GM19324 (cell line): ENCODE measurements around the gene TSPAN18.

ENCODE experiments used
- ATAC-seq: cut with Tn5 transposase; IDR thresholded peaks from one replicate; pipeline ENCODE4 v1.9.1; 2021; ENCODE audit warnings: mild to moderate bottlenecking, moderate library complexity; ENCODE audit not compliant: unreplicated experiment, low FRiP score

TSPAN18 gene

DNA sequence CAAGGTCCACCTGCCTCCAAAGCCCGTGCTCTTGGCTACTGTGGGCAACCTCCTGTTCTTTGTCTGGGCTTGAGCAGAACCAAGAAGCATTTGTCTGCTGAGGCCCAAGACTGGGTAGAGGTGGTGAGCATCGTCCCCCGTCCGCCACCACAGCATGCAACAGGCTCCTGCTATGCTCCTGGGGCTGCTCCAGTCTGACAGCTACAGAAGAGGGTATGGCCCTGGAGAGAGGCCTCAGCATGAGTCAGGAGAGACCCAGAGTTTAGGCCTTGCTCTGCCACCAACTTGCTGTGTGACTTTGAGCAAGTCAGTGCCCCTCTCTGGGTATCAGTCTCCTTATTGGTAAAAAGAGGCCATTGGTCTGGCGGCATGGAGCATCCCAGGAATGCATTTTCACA lies 132.8 kb downstream of the TSPAN18 start:
- no peak for ATAC-seq

DNA sequence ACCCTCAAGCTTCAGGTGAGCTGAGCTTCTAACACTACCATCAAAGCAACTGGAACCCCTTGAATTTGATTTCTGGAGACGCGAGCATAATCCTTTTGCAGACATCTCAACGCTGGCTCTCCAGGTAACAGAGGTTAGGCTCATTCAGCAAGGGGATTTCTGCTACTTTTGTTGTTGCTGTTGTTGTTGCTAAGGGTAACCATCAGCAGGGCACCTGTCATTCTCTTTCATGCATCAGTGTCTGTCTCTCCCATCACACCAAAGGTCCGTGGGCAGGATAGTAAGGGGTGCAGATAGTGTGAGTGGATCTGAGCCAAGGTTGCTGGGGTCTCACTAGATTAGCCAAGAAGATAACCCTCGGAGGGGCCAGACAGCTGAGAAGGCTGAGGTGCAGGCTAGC lies 133.6 kb downstream of the TSPAN18 start:
- ATAC-seq = no peak

DNA sequence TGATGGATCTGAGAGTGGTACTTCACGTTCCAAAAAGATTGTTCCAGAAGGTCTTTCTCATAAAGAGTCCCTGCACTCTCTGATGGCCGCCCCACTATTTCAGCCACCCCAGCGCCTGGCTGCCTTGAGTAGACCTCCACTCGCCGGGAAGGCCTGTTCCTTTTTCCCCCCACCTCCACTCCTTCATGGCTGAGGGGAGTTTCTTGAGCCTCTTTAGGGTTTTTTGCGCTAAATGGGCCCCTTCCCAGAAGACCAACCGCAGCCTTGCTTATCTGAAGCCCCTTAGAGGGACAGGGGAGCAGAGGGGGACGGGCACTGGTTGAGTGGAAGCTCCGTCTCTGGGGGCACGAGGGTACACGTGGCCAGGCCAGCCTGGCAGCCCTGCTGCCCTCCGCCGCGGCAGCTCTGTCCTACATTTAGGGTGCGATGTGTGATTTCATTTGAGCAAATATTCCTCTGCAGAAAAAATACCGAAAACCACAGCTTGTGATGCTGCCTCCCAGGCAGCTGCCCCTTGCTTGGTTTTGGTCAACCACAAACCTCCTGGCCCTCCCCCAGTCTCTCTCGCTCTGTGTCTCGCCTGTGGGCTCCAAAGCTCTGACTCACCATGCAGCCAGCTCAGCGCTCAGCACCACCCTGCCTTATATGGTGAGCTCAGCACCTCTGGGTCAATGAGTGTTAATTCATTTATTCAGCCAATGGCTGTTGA lies 135.2 kb downstream of the TSPAN18 start:
- peak; percentile 97 for ATAC-seq

DNA sequence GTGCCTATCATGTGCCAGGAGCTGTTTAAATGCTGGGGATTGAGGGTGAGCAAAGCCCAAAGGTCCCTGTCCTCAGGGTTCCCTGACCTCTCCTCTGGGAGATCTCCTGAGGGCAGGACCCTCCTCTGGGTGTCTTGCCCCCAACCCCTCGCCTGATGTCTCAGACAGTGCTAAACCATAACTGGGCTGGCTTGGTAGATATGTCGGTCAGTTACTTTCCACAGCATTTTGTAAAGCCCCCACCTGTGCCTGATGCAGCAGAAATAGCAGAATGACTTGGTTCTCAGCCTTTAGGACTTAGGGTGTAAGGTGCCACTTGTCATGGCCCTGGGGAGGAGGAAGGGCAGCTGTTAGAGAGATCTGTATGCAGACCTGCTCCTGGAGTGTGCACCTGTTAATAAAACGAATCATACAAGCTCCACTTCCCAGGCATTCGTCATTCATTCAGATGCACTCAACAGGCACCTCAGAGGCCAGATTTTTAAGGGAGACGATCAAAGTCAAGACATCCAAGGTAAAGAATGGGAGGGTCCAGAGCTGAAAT lies 135.9 kb downstream of the TSPAN18 start:
- peak; percentile 17 for ATAC-seq

DNA sequence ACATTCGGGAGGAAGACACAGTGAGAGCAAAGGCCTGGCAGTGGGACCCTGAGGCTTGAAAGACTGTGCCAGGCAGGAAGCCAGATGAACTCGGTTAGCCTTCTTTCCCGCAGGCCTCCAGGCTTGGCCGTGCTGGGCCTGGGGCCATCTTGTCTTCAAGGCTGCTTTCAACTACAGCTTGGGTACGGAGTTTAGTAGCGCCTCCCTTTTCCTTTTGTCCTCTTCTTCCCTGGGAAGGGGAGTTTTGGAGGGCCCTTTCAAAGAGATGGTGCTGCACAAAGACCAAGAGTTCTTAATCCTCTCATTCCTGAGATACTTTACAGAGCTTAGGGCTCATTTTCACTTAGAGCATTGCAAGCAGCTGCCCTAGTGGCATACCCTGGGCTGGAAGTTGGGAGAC lies 136.5 kb downstream of the TSPAN18 start:
- no peak for ATAC-seq

DNA sequence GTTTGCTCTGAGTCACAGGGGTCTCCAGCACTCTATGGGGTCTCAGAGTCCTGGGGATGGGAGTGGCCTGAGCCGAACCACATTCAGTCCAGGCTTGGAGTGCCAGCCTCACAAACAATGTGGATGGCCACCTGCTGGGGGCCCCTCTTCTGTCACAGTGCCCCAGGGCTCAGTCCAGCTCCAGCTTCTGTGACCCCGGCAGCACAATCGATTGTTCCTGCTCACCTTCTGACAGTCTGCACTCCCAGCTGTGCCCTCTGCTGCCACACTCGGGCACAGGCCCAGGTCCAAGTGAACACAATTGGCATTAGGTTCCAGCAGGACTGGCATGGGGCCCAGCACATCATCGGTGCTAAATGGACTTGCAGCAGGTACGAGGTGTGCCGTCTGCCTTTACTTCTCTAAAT lies 139.1 kb downstream of the TSPAN18 start:
- no peak for ATAC-seq

DNA sequence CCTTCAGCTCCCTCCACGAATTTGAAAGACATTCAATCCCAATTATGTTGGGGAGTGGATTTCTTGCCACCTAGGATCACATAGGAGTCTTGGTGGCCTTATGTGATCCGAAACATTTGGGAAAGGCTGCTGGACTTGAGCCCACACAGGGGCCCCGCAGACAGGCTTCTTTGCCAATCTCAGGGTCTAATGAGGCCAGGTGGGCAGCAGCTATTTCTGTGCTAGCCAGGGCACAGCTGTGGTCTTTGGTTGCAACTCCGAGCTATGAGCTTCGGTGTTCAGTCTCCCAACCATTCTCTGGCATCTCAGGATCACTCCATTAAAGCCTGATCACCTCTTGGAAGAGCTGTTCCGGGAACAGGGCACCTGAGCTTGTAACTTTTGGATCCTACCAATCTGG lies 139.5 kb downstream of the TSPAN18 start:
- no peak for ATAC-seq

DNA sequence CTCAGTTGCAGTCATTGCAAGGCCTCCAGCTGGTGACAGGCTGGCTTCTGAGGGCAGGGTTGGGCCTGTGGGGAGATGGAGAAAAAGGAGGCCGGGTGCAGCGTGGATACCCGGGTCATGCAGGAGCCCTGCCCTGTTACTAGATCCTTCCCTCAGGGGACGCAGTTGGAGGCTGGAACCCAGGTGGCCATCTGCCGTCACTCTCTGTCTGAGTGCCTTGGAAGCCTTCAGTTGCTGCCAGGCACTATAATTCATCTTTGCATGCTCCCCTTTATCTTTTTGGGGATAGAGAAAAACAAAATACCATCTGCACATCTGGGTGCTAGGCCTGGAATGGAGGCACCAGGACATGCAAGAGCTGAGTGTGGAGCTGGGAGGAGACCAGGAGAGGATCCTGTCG lies 141.3 kb downstream of the TSPAN18 start:
- ATAC-seq = no peak

DNA sequence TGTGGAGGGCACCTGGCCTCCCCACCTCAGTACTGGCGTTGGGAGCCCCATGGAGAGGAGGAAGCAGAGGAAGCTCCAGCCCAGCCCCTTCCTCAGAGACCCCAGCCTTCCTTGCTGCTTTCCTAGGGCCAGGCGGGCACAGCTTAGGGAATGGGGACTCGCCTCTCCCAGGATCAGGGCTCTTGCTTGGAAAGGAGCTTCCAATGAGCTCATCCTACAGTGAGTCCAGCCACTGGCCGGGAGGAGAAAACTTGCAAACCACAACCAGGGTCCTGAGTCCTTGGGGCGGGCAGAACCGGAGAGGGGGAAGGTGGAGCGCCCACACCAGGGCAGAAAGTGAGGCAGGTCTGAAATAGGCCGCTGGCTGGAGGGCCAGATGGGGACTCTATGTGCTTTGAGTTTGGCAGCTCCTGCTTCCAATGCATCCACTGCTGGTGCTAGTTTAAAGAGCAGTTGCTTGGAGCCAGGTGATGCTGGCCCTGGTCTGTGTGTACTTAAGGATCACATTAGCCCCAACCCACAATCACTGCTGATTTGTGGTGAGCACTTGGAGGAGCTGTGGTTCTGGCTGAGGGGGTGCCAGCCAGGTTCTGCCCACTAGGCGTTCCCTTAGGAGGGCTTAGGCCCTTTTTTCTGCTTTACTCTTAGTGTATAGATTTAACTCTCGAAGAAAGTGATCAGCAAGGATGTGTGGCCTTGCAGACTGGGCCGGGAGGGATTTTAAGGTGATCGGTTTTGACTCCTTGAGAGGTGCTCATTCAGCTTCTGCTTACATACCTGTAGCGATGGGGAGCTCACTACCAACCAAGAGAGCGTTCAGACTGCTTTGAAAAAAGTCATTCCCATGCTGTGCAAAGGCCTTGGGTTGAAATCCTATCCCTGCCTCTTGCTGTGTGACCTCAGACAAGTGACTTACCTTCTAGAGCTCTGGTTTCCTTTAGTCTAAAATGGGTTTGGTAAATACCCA lies 142.0 kb downstream of the TSPAN18 start:
- ATAC-seq = no peak

DNA sequence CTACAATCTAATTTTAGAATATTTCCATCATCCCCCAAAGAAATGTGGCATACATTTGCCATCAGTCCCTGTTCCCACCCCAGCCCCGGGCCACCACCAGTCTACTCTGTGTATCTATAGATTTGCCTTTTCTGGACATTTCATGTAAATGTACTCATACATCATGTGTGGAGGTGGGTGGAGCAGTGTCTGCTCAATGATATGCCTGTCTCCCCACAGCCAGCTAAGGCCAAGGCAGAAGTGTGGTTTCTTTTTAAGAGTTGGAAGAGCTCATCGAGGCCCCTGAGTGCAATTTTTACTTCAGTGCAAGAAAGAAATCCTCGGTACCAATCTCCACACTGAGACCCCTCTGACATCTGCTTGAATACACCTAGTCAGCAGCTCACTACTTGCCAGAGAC lies 143.4 kb downstream of the TSPAN18 start:
- no peak for ATAC-seq

DNA sequence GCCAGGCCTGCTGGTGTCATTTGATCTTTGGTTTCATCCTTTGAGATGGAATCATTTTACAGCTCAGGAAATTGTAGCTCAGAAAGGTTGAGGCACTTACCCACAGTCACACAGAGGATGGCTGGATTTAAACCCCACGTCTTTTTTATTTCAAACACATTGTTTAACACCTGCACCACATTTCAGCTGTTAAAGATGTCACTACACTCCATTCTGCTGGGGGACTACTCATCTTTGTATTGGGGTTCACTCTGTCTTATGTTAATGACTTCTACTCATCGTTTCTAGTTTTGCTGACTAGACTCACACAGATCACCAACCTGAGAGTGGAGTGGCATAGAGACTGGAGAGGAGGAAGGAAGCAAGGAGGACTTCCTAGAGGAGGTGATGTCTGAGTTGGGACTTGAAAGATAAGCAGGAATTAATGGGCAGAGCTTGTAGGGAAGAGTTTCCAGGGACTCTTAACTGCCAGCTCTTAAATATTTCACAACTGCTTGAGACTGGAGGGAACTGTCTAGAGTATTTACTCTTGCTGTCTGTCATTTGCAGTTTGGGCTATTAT lies 143.9 kb downstream of the TSPAN18 start:
- ATAC-seq = no peak

DNA sequence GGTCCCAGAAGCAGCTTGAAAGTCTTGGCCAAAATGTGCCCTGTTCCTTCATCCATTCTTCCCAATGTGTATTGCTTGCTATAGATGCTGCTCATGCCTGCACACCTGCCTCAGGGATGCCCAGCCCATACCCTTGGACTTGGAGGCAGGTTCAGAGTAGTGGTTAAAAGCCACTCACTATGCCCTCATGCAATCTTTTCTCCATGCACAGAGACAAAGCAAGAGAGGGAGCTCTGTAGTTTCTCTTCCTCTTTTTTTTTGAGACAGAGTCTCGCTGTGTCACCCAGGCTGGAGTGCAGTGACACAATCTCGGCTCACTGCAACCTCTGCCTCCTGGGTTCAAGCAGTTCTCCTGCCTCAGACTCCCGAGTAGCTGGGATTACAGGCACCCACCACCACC lies 144.9 kb downstream of the TSPAN18 start:
- peak; percentile 74 for ATAC-seq

DNA sequence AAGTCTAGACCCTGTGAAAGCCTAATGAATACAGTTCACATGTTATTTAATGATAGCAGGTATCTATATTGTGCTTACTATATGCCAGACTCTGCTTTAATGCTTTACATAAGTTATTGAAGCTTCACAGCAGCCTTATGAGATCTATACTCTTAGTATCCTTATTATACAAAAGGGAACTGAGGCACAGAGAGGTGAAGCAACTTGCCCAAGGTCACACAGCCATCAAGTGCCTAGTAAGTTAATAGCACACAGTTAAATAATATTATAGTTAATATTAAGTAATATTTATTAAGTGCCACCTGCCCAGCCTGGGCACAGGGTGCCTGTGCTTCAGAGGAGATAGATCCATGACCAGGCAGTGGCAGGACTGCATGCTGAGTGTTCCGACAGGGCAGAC lies 145.8 kb downstream of the TSPAN18 start:
- no peak for ATAC-seq

DNA sequence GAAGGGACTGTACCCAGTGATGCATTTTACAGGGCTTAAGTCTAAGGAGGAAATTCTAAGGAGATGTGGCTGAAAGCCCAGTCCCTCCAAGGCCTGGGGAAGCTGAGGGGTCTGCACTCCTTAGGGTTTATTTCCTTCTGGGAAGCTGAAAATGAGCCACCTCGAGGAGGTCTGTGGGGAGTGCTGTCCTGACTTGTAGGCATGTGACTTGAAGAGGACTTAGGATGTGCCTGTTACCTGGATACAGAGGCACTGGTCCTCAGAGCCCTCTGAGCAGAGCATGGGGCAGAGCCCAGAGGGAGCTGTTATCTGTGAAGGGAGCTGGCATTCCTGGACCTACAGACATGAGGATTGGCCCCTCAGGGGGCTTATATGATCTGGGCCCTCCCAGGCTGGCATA lies 146.8 kb downstream of the TSPAN18 start:
- no peak for ATAC-seq

DNA sequence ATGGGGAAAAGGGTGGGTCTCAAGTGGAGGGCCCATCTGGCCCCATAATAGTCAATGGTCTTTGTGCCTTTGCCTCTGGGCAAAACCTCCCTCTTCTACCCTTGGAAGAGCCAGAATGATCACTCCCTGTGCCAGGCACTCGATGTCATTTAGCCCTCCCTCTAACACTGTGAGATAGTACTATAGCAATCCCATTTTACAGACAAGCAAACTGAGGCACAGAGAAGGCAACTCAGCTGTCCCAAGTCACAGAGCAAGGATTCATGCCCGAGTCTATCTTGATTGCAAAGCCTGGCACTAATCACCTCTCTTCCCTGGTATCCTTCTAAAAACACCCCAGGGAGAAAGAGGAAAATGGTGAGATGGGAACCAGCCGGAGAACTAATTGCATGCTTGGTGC lies 147.5 kb downstream of the TSPAN18 start:
- no peak for ATAC-seq

DNA sequence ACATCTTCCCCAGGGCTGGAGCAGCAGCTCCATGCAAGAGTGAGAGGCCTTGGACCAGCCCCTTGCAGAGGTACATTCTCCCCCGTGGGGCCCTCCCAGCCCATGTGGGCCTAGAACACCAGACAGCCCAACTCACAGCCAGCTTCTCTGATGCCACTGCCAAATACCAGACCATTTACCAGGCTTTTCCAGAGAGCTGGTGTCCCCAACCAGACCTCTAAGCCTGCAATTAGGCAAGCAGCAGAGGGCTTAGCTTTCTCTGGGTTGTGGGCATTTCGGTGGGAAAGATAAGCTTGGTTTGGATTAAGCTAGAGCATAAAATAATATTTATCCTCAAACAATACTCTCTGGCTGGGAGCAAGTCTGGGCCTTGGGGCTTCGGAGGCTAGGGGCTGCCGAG lies 148.3 kb downstream of the TSPAN18 start:
- ATAC-seq = no peak

DNA sequence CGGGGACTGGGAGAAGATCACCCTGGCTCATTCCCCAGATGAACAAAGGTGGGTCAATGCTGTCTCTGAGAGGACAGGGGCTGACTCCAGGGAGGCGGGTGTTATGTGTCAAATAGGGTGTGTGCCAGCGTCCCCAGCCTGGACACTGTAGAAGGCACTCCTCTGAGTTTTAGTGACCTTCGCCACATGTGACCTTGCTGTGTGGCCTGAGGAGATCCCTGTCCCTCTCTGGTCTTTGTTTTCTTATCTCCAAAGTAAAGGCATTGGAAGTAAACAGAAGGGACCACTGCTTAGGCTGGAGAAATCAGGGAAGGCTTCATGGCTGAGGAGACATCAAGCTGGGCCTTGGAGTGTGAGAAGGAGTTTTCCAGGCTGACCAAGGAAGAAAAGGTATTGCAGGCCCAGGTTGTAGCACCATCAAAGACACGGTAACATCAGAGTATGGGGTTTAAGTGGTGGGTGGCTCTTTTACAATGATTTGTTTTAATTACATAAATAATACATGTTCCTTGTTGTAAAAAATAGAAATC lies 149.5 kb downstream of the TSPAN18 start:
- no peak for ATAC-seq

DNA sequence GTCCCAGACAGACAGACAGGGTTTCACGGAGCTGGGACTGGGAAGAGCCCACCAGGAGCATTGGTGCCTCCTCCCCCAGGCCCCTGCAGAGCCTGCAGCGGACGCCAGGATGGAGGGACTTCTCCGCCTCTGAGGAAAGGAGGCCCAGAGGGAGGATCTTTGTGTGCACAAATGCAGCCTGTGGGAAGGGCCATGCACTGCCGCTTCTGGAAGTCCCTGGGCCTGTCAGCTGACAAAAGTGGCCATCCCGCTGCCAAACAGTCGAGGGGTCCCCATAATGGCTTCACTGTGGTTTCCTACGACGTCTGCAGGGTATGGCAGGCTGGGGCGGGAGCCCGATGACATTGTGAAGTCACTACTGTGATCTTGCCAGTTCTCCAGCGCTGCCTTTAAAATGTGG lies 150.1 kb downstream of the TSPAN18 start:
- no peak for ATAC-seq

DNA sequence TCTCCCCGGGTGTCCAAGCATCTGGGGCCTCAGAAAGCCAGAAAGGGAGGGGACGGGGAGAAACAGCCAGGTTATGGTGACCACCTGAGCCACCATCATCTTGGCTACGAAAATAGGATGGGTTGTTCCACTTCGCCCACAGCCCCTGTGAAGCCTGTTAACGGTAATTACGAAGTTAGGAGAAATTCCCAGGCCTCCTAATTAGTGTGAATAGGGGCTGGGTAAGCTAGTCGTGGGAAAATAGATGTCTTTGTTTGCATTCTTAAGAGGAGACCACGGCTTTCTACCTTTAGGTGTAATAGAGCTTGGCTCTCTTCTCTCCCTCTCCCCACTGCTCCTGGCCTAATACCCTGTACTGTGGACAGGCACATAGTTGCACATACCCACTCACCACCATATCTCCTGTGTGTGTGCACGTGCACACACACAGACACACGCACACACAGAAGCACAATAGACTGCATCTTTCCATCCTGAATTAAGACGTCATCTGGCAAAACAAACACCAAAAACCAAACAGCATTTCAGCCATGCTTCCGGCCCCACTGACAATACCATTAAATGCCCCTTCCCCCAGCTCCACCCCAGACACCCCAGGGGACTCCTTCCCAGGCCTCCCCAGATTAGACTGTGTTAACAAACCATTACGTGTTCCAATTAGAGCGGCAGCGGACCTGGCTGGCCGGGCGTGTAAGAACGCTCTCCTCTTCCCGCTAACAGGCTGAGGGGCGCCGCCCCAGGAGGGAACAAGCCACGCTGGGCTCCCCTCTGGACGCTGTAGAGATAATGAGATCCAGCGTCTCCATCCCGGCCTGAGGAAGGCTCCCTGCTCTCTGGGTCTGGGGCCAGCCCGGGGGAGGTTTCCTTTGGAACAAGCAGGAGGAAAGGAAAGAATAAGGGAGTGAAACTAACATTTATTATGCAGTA lies 151.1 kb downstream of the TSPAN18 start:
- no peak for ATAC-seq

DNA sequence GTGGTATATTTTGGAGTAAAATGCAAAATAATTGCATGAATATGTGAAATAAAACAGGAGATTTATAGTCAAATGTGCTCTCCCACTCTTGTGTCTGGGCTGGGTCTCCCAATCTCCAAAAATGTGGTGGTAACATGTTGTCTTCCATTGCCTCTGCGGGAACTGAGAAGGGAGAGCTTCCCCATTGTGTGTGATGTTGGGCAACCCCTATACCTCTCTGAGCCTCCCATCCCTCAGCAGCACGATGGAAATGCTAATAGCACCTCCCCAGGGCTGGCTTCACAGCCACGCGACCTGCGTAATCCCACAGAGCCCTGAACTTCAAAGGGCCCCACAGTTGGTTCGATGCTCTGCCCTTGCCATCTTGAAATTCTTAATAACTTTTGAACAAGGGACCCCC lies 151.9 kb downstream of the TSPAN18 start:
- ATAC-seq = no peak
